GM23338 (cell line): ENCODE results near the gene NTRK3.

Source experiments
- CREB1 ChIP-seq: fragments of 250-450 bp; sonication (Bioruptor Pico); IDR thresholded peaks from 2 replicates; pipeline ENCODE4 v1.5.0; 2020; ENCODE audit warnings: low read depth, mild to moderate bottlenecking, moderate library complexity
- CTCF ChIP-seq, 2 experiments: fragments of 200-600 bp in 1 of 2; sonication (generic) in 1 of 2; conservative IDR thresholded peaks; 2 replicates each; pipeline versions ENCODE4 v1.5.1 to v1.6.1; 2016 to 2017; ENCODE audit warnings: antibody characterized with exemption in 2 of 2, low read depth in 2 of 2, mild to moderate bottlenecking in 2 of 2, moderate library complexity in 1 of 2
- ETS1 ChIP-seq: IDR thresholded peaks from 2 replicates; pipeline ENCODE4 v1.6.1; 2016; ENCODE audit warnings: antibody characterized with exemption
- EZH2 ChIP-seq: fragments of 200-600 bp; sonication (generic); IDR thresholded peaks from one replicate; pipeline ENCODE4 v1.8.0; 2017; ENCODE audit warnings: antibody characterized with exemption, mild to moderate bottlenecking, low read depth; ENCODE audit not compliant: unreplicated experiment
- EZH2phosphoT487 ChIP-seq: fragments of 200-600 bp; sonication (generic); IDR thresholded peaks from one replicate; pipeline ENCODE4 v1.8.1; 2018; ENCODE audit warnings: antibody characterized with exemption; ENCODE audit not compliant: unreplicated experiment
- JUNB ChIP-seq: IDR thresholded peaks from one replicate; pipeline ENCODE4 v1.6.1; 2016; ENCODE audit warnings: antibody characterized with exemption; ENCODE audit not compliant: unreplicated experiment
- NANOG ChIP-seq: IDR thresholded peaks from 2 replicates; pipeline ENCODE4 v1.6.1; 2016; ENCODE audit warnings: antibody characterized with exemption, borderline replicate concordance
- POLR2AphosphoS5 ChIP-seq: IDR thresholded peaks from 2 replicates; pipeline ENCODE4 v1.6.1; 2016; ENCODE audit warnings: antibody characterized with exemption, low read depth
- REST ChIP-seq: IDR thresholded peaks from one replicate; pipeline ENCODE4 v1.6.1; 2018; ENCODE audit warnings: antibody characterized with exemption; ENCODE audit not compliant: unreplicated experiment
- ZNF114 ChIP-seq: fragments of 250-450 bp; sonication (Bioruptor Pico); IDR thresholded peaks from 2 replicates; pipeline ENCODE4 v1.5.0; 2020; ENCODE audit warnings: mild to moderate bottlenecking, moderate library complexity
- ZNF331 ChIP-seq: fragments of 250-450 bp; sonication (Bioruptor Pico); IDR thresholded peaks from 2 replicates; pipeline ENCODE4 v1.5.0; 2020; ENCODE audit warnings: low read depth, mild to moderate bottlenecking, moderate library complexity

- TF ChIP-seq CTCF (conservative IDR thresholded peaks at IDR 0.05; ENCODE audit: low read depth in 2 of 2) (no peak), EZH2phosphoT487 (no peak), NANOG (no peak), CREB1 (CRISPR knock-in tag) (no peak), EZH2 (no peak), REST (no peak), ZNF114 (no peak), POLR2AphosphoS5 (no peak), ZNF331 (no peak), JUNB (no peak), ETS1 (no peak)
Observed at GRCh38 chr15:88043396-88043795, 213.1 kb downstream of the NTRK3 start.
